Choroid plexus epithelial cell (primary cell): ENCODE data around the gene ABCA7.

Experiments
- DNase-seq: peaks from one replicate; pipeline ENCODE4 v3.0.0-alpha.2; 2010; ENCODE audit warnings: low read depth
- H3K4me3 ChIP-seq: 2 replicates; pipeline ENCODE4 v1.5.1; 2011; ENCODE audit warnings: low read depth, mild to moderate bottlenecking, control low read depth, low read length, moderate library complexity
- TF ChIP-seq, protein P1 (sequence below): conservative IDR thresholded peaks from 2 replicates; pipeline ENCODE4 v1.5.1; 2011; ENCODE audit warnings: low read depth, mild to moderate bottlenecking, control low read depth, inconsistent platforms, low read length, moderate library complexity

ABCA7 gene

DNA sequence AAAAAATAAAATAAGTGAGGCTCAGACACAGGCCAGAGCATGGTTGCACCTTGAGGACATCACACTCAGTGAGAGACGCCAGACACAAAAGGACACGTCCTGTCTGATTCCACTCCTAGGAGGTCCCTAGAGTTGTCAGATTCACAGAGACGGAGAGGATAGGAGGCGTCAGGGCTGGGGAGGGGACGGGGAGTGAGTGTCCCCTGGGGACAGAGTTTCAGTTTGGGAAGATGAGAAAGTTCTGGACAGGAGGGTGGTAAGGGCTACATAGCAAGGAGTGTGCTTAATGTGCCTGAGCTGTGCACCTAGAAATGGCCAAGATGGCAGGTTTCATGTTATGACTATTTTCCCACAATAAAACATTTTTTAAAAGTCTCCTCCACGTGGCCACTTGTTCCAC is 41.8 kb upstream of the ABCA7 start:
- H3K4me3 ChIP-seq = no peak overlapping the region
- TF ChIP-seq, protein P1, sequence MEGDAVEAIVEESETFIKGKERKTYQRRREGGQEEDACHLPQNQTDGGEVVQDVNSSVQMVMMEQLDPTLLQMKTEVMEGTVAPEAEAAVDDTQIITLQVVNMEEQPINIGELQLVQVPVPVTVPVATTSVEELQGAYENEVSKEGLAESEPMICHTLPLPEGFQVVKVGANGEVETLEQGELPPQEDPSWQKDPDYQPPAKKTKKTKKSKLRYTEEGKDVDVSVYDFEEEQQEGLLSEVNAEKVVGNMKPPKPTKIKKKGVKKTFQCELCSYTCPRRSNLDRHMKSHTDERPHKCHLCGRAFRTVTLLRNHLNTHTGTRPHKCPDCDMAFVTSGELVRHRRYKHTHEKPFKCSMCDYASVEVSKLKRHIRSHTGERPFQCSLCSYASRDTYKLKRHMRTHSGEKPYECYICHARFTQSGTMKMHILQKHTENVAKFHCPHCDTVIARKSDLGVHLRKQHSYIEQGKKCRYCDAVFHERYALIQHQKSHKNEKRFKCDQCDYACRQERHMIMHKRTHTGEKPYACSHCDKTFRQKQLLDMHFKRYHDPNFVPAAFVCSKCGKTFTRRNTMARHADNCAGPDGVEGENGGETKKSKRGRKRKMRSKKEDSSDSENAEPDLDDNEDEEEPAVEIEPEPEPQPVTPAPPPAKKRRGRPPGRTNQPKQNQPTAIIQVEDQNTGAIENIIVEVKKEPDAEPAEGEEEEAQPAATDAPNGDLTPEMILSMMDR = no peak

DNA sequence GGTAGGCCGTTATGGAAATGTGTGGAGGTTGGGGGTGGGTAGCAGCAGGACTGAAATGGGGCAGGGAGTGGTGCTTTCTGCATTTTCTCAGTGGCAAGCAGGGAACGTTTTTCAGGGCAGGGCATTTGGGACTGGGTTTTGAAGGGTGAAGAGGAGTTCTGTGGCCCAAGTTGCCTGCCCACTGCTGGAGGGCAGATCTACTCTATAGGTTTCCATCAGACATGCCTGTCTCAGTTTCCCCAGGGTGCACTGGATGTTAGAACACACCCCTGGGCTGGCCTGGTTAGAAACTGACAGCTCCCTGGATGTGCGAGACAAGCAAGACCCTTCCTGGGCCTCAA is 40.6 kb upstream of the ABCA7 start:
- TF ChIP-seq, protein P1 = no peak
- DNase-seq = no peak
- no peak overlapping the region for H3K4me3 ChIP-seq

More for the DNA sequence above, 41.8 kb upstream of the ABCA7 start:
- no peak for DNase-seq

DNA sequence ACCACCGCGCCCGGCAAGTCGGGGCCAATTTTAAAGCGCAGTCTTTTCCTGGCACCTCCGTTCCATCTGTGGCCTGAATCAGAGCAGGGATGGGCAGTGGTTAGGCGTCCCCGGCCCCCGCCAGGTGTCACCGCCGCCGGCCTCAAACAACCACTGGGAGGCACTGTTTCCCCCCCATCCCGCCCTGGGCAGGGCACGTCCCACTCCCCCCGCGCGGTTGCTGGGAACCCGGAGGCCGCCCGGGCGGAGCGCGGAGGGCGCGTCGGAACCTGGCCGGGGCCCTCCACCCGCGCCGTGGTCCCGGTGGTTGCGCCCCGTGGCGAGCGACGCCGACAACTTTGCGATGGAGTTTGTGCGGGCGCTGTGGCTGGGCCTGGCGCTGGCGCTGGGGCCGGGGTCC is 39.8 kb upstream of the ABCA7 start, which contains the start of gene GRIN3B:
Gene GRIN3B, plus strand, starts transcription at position 325 of the 400 bp plus-strand sequence. Its CDS starts 19 bp downstream, at position 344.
- DNase-seq = peak; percentile 24
- peak within 1 kb of the TSS; percentile 5 for H3K4me3 ChIP-seq
- TF ChIP-seq, protein P1 = peak; percentile 48

DNA sequence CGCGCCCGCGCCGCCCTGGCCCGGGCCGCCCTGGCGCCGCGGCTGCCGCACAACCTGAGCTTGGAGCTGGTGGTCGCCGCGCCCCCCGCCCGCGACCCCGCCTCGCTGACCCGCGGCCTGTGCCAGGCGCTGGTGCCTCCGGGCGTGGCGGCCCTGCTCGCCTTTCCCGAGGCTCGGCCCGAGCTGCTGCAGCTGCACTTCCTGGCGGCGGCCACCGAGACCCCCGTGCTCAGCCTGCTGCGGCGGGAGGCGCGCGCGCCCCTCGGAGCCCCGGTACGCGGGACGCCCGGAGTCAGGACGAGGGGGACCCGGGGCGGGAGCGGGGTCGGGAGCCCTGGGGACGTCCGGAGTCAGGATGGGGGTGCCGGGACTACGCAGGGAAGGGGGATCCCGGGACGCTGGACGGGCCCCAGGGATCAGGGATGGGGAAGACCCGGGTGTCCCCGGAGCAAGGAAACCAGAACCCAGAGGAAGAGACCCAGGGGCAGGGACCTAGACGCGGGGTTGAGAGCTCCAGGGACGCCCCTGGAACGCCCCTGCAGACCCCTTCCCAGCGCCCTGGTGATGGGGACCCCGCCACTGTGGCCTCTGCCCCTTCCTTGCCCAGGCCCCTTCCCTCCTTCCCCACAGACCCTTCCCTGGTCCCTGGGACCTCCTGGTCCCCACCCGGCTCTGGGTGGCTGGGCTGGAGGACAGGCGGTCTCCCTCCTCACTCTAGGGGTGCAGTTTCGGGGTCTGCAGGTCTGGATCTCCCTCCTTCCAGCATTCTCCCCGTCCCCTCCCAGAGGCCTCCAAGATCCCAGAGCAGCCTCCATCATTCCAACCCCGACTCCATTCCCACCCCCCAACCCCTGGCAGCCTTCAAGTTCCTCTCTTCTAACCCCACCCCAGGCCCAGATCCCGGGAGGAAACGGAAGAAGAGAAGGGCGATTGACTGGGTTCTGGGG is 39.0 kb upstream of the ABCA7 start:
- no peak overlapping the region for H3K4me3 ChIP-seq
- TF ChIP-seq, protein P1 = no peak

DNA sequence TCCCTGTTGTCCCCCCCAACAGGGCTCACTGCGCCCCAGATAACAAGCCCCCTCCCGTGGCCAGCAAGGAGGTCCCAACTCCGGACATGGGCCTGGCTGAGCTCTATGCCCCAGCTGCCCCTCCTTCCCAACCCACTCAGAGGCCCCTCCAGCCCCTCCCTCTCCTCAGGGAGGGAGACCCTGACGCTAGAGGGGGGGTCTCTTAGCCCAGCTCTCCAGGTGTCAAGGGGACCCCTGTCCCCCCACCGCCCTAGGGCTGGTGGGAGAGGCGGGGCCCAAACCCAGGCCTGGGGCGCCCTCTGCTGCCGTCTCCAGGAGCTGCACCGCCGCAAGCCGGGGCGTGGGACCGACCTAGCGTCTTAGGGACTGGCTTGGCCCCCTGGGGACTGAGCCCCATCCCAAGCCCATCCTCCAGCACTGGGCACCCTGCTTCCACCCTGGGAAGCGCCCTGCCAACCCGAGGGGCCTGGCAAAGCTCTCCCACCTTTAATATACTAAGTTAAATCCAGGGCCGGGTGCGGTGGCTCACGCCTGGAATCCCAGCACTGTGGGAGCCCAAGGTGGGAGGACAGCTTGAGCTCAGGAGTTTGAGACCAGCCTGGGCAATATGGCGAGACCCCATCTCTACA is 38.3 kb upstream of the ABCA7 start:
- H3K4me3 ChIP-seq = no peak overlapping the region
- TF ChIP-seq, protein P1 = peak; percentile 82
- DNase-seq = no peak

More for the DNA sequence above, 39.0 kb upstream of the ABCA7 start:
- DNase-seq = no peak

DNA sequence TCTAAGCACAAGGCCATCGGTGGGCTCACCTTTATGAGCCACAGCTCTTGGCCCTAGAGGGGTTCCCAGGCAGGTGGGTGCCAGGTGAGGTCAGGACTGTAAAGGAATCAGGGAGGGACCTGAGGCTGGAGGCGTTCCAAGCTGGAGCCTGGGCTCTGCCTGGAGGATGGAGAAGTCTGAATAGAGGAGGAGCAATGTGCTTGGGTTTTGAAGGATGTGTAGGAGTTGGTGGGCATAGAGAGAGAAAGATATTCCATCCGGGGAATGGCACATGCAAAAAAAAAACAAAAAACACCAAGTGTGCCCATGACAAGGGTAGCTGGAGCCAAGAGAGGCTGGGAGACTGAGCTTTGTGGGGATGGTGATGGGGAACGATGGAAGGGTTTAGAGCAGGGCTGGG is 37.3 kb upstream of the ABCA7 start:
- TF ChIP-seq, protein P1 = no peak
- DNase-seq = no peak
- no peak overlapping the region for H3K4me3 ChIP-seq
